G401.6 (cell line): ENCODE measurements around the gene SOWAHB.

Experiments
- FAIRE-seq: peaks from 2 replicates; lab custom pipeline; 2012; peaks lifted over from hg19 to GRCh38; lab: Jason Lieb, UNC

Gene SOWAHB

GRCh38 chr4:76850010-76850441 is 47.9 kb downstream of the SOWAHB start:
- FAIRE-seq = no peak
